C4-2B (cell line): ENCODE results near the gene HBG2.

ENCODE experiments used
- CTCF ChIP-seq: fragments of 450-650 bp; conservative IDR thresholded peaks from 2 replicates; pipeline ENCODE4 v1.5.1; 2017; ENCODE audit warnings: mild to moderate bottlenecking
- ZFX ChIP-seq: fragments of 450-650 bp; IDR thresholded peaks from 2 replicates; pipeline ENCODE4 v1.6.1; 2017

DNA sequence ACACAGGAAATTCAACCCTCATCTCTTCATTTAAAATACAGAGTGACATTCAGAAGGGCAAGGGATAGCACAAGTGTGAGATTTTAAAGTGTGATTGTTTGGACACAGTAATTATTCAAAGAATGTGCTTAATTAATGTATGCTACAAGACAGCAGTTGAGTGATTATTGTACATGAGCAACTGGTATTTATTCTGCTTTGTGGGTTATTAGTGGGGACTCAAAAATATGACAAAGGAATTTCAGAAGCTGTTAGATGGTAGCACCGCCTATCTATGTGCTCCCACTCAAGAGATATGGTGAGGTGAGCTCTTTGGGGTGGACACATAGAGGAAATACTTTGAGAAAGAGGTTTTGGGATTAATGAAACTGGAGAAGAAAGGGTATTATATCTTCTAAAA, 14.5 kb downstream of the HBG2 start:
- no peak for TF ChIP-seq CTCF
- no peak for TF ChIP-seq ZFX
